CD4-positive, alpha-beta T cell (primary cell): ENCODE results near the gene MSANTD4. TPM values are rescaled to one million over a fixed set of nuclear protein-coding genes. Genes with fewer than 3 reads are reported as not detected.

ENCODE experiments used
- ATAC-seq: fragments of 200-7000 bp; cut with Tn5 transposase; one replicate; pipeline ENCODE4 v1.10.0; 2022; ENCODE audit warnings: mild to moderate bottlenecking; ENCODE audit not compliant: poor library complexity
- CTCF ChIA-PET: fragments of 350-600 bp; sonication (Branson Sonifier 250); formaldehyde crosslinking; loops from one replicate; lab custom pipeline; 2021; ENCODE audit warnings: antibody characterized with exemption, inconsistent platforms; lab: Charles Lee
- POLR2A ChIA-PET: fragments of 350-600 bp; sonication (Branson Sonifier 250); formaldehyde crosslinking; loops from one replicate; lab custom pipeline; 2021; ENCODE audit warnings: antibody characterized with exemption, inconsistent platforms; lab: Charles Lee
- DNase-seq, 14 experiments: peaks; one replicate each; pipeline ENCODE4 v3.0.0-alpha.2; 2013 to 2020; ENCODE audit warnings: mixed read lengths in 2 of 14
- H3K27ac ChIP-seq, 2 donors: one replicate each; pipeline versions ENCODE4 v1.5.1 to v1.7.0; 2013; ENCODE audit warnings: low read length in 2 of 2, low read depth in 1 of 2, mild to moderate bottlenecking in 1 of 2
- H3K27me3 ChIP-seq, 2 experiments: 1 replicate in 1 of 2; 2 replicates in 1 of 2; pipeline versions ENCODE4 v1.6.1 to v1.7.0; 2013; ENCODE audit warnings: low read length in 2 of 2, control low read depth in 1 of 2, mild to moderate bottlenecking in 1 of 2, moderate library complexity in 1 of 2; ENCODE audit not compliant: insufficient read depth in 2 of 2, control insufficient read depth in 1 of 2
- H3K36me3 ChIP-seq: one replicate; pipeline ENCODE4 v1.6.1; 2013; ENCODE audit warnings: low read length, control low read depth; ENCODE audit not compliant: insufficient read depth
- H3K4me1 ChIP-seq: one replicate; pipeline ENCODE4 v1.6.1; 2013; ENCODE audit warnings: low read length, control low read depth; ENCODE audit not compliant: insufficient read depth
- H3K4me3 ChIP-seq: one replicate; pipeline ENCODE4 v1.5.1; 2013; ENCODE audit warnings: mild to moderate bottlenecking, low read length, moderate library complexity
- H3K9me3 ChIP-seq, 2 experiments: 1 replicate in 1 of 2; 2 replicates in 1 of 2; pipeline versions ENCODE4 v1.6.1 to v1.7.0; 2013; ENCODE audit warnings: low read length in 2 of 2, mild to moderate bottlenecking in 2 of 2, control low read depth in 1 of 2, moderate library complexity in 1 of 2; ENCODE audit not compliant: control insufficient read depth in 1 of 2, insufficient read depth in 1 of 2
- H3K27ac Mint-ChIP-seq: one replicate; pipeline ENCODE4 v1.8.0; 2020; ENCODE audit warnings: mixed read lengths
- H3K27me3 Mint-ChIP-seq: one replicate; pipeline ENCODE4 v1.8.0; 2021; ENCODE audit warnings: mixed read lengths
- H3K36me3 Mint-ChIP-seq: one replicate; pipeline ENCODE4 v1.8.0; 2021; ENCODE audit warnings: low read depth, mixed read lengths
- H3K4me1 Mint-ChIP-seq: one replicate; pipeline ENCODE4 v1.8.0; 2021; ENCODE audit warnings: low read depth, mixed read lengths
- H3K4me3 Mint-ChIP-seq: one replicate; pipeline ENCODE4 v1.8.0; 2020; ENCODE audit warnings: mild to moderate bottlenecking, mixed read lengths
- H3K9me3 Mint-ChIP-seq: one replicate; pipeline ENCODE4 v1.8.0; 2020; ENCODE audit warnings: mixed read lengths
- CTCF ChIP-seq: fragments of 200-600 bp; IDR thresholded peaks from one replicate; pipeline ENCODE4 v1.8.0; 2022; ENCODE audit warnings: antibody characterized with exemption, mild to moderate bottlenecking
- intact Hi-C, 2 experiments: fragments of 100-400 bp; cut with DNase I in 1 of 2; cut with micrococcal nuclease in 1 of 2; formaldehyde crosslinking; loops; one replicate each; pipeline versions ENCODE4 v1.15.1 to v1.9.0; 2023 to 2025; cut with DNase I, micrococcal nuclease
- total RNA-seq, 174 experiments: library from RNA in 2 of 174; stranded (reverse) in 2 of 174; gene quantifications; one replicate each; pipeline ENCODE4 v1.2.3 and lab custom pipeline; 2021 to 2026

MSANTD4 gene
- total RNA-seq, 2 experiments from 2014 or later: 4.3 to 6.2 TPM

- ATAC-seq (no peak), DNase-seq (no peak)
- no peak overlapping the region for H3K4me3 Mint-ChIP-seq
- Histone ChIP-seq H3K27ac (no peak overlapping the region), H3K27me3 (no peaks in the 10 kb centered on the region), H3K9me3 (no peaks in the 10 kb centered on the region), H3K4me1 (no peaks in the 10 kb centered on the region), H3K36me3 (no peaks in the 10 kb centered on the region), H3K4me3 (no peak overlapping the region)
- no peaks in the 10 kb centered on the region for H3K36me3 Mint-ChIP-seq
- H3K4me1 Mint-ChIP-seq: no peaks in the 10 kb centered on the region
- no peaks in the 10 kb centered on the region for H3K27me3 Mint-ChIP-seq
- TF ChIP-seq CTCF: no peak
- CTCF ChIA-PET: no interaction called here
- H3K27ac Mint-ChIP-seq: no peak overlapping the region
- POLR2A ChIA-PET: no interaction called here
- H3K9me3 Mint-ChIP-seq: no peaks in the 10 kb centered on the region
- intact Hi-C loops: no loop called here
Measured at GRCh38 chr11:105968021-105968697, 53.9 kb downstream of the MSANTD4 start.

DNA sequence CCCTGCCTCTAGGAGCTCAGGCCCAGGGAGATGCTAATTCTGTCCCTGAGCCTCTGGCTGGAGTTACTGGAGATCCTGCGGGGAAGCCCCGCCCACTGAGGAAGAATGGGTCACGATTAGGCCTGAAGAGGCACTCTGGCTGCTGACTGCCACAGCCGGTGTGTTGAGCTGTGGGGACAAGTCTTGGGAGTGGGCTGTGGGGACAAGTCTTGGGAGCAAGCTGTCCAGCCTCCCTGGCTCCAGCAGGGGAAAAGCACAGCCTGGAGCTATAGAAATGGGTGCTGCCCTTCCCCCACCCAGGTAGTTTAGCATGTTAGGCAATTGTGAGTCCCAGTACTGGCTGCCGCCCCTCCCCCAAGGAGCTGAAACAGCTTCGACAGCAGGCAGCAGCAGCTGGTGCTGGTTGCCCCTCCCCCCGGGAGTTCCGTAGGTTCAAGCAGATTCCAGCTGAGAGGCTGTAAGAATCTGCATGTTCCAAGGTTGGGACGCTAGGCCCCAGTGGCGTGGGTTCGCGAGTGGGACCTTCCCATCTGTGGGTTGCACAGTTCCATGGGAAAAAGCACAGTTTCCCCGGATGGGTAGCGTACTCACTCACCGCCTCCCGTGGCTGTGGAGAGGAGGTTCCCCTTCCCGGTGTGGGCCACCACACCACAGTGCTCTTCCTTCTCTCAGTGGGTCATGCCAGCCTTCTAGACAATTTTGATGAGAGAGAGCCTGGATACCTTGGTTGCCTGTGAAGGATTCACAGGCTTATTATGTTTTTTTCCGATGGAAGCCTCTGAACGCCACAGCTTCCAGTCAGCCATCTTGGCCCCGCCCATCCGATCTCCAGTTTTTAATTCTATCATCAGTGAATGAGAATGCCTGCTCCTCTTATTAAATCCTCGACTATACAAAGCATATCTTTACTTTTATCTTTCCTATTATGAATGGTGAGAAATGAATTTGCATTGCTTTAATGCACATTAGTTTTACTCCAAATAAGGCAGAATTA, 61.5 kb downstream of the MSANTD4 start:
- ChIA-PET CTCF (no interaction called here), POLR2A (no interaction called here)
- DNase-seq (peak in 1 of 14 experiments; percentile 6), ATAC-seq (no peak)
- H3K27ac ChIP-seq: no peak overlapping the region
- no peak overlapping the region for H3K27ac Mint-ChIP-seq
- no peak overlapping the region for H3K4me3 Mint-ChIP-seq
- no peaks in the 10 kb centered on the region for H3K27me3 ChIP-seq
- no peak for TF ChIP-seq CTCF
- H3K36me3 Mint-ChIP-seq: no peaks in the 10 kb centered on the region
- peaks cover 6% of the 10 kb centered on the region for H3K9me3 Mint-ChIP-seq
- no peaks in the 10 kb centered on the region for H3K4me1 ChIP-seq
- intact Hi-C loops: no loop called here
- H3K27me3 Mint-ChIP-seq: no peaks in the 10 kb centered on the region
- H3K4me1 Mint-ChIP-seq: no peaks in the 10 kb centered on the region
- peaks cover 0 to 13% of the 10 kb centered on the region in 2 experiments for H3K9me3 ChIP-seq
- H3K36me3 ChIP-seq: no peaks in the 10 kb centered on the region
- H3K4me3 ChIP-seq: no peak overlapping the region

Other genes starting within 250 kb of the MSANTD4 start
- 1 to 10 TPM; 5.7 to 8.1 TPM for gene KBTBD3, start 55.1 kb upstream of the MSANTD4 start, total RNA-seq
- 10 to 100 TPM; 14.9 to 19.6 TPM for gene AASDHPPT, start 55.4 kb upstream of the MSANTD4 start, total RNA-seq